ENCODE results near the gene HPS5.
A peak's percentile ranks its signal among the peaks of the same experiment; 100 is the strongest.
"Not testable (repeated sequence)": the region's sequence is repeated elsewhere in the genome, so short reads cannot be mapped to it uniquely, and the experiment has no call there.

Gene HPS5

GRCh38 chr11:18269252-18269651 lies 52.7 kb downstream of the HPS5 start:
- DNase-seq (ENCODE audit: low spot score) = not testable (repeated sequence)

GRCh38 chr11:18267335-18268133 lies 54.4 kb downstream of the HPS5 start:
- not testable (repeated sequence) for DNase-seq (ENCODE audit: low spot score)

- DNase-seq (ENCODE audit: low spot score) = no peak
Measured at GRCh38 chr11:18265949-18266348, 56.0 kb downstream of the HPS5 start, which contains the start of gene SAA1. TSS of gene SAA1 (plus strand) at chr11:18266264. CDS start at chr11:18266888, 624 bp downstream.

GRCh38 chr11:18264677-18265555 lies 57.0 kb downstream of the HPS5 start:
- DNase-seq (ENCODE audit: low spot score) = no peak

GRCh38 chr11:18264035-18264434 lies 57.9 kb downstream of the HPS5 start:
- no peak for DNase-seq (ENCODE audit: low spot score)

GRCh38 chr11:18262681-18263350 lies 59.1 kb downstream of the HPS5 start:
- not testable (repeated sequence) for DNase-seq (ENCODE audit: low spot score)

- no peak for DNase-seq (ENCODE audit: low spot score)
Measured at GRCh38 chr11:18261721-18262120, 60.2 kb downstream of the HPS5 start.

- DNase-seq (ENCODE audit: low spot score) = no peak
Measured at GRCh38 chr11:18259259-18259658, 62.7 kb downstream of the HPS5 start.

GRCh38 chr11:18254781-18255361 lies 67.1 kb downstream of the HPS5 start:
- no peak for DNase-seq (ENCODE audit: low spot score)

- no peak for DNase-seq (ENCODE audit: low spot score)
Measured at GRCh38 chr11:18253778-18254338, 68.1 kb downstream of the HPS5 start.

GRCh38 chr11:18253233-18253632 lies 68.7 kb downstream of the HPS5 start:
- DNase-seq (ENCODE audit: low spot score) = no peak

GRCh38 chr11:18248561-18248960 lies 73.4 kb downstream of the HPS5 start, which contains the start of gene SAA2:
TSS of gene SAA2 (minus strand) at chr11:18248668. CDS start at chr11:18248011, 657 bp downstream.
- no peak for DNase-seq (ENCODE audit: low spot score)

GRCh38 chr11:18247191-18247581 lies 74.8 kb downstream of the HPS5 start:
- DNase-seq (ENCODE audit: low spot score) = not testable (repeated sequence)

GRCh38 chr11:18246379-18247190 lies 75.4 kb downstream of the HPS5 start:
- not testable (repeated sequence) for DNase-seq (ENCODE audit: low spot score)

- DNase-seq (ENCODE audit: low spot score) = no peak
Measured at GRCh38 chr11:18245396-18245795, 76.5 kb downstream of the HPS5 start.

- peak; percentile 73 for DNase-seq (ENCODE audit: low spot score)
Measured at GRCh38 chr11:18243783-18244362, 78.1 kb downstream of the HPS5 start.

GRCh38 chr11:18239655-18240054 lies 82.3 kb downstream of the HPS5 start:
- no peak for DNase-seq (ENCODE audit: low spot score)

GRCh38 chr11:18236664-18237356 lies 85.1 kb downstream of the HPS5 start, which contains the start of gene SAA4:
TSS of gene SAA4 (minus strand) at chr11:18236802. CDS start at chr11:18235926, 876 bp downstream.
- no peak for DNase-seq (ENCODE audit: low spot score)
